DND-41 (cell line): Measurements from ENCODE around the gene NOL4L.

Source experiments
- ATAC-seq: fragments of 200-7000 bp; cut with Tn5 transposase; 3 replicates; pipeline ENCODE4 v1.9.1; 2021; ENCODE audit warnings: low read depth; ENCODE audit not compliant: insufficient read depth
- DNase-seq: peaks from one replicate; pipeline ENCODE4 v3.0.0-alpha.2; 2020
- H2AFZ ChIP-seq: 2 replicates; pipeline ENCODE4 v1.6.0; 2012; ENCODE audit warnings: low read depth, low read length
- H3K27ac ChIP-seq: 2 replicates; pipeline ENCODE4 v1.5.1; 2012; ENCODE audit warnings: low read length, inconsistent platforms
- H3K27me3 ChIP-seq: fragments of 200-600 bp; sonication (generic); 2 replicates; pipeline ENCODE4 v1.6.0; 2012; ENCODE audit warnings: low read length, mild to moderate bottlenecking, inconsistent platforms; ENCODE audit not compliant: insufficient read depth, poor library complexity
- H3K36me3 ChIP-seq: 2 replicates; pipeline ENCODE4 v1.5.1; 2012; ENCODE audit warnings: low read length, inconsistent platforms; ENCODE audit not compliant: insufficient read depth
- H3K4me1 ChIP-seq: 2 replicates; pipeline ENCODE4 v1.5.1; 2012; ENCODE audit warnings: mild to moderate bottlenecking, low read length; ENCODE audit not compliant: insufficient read depth
- H3K4me2 ChIP-seq: 2 replicates; pipeline ENCODE4 v1.6.0; 2012; ENCODE audit warnings: mild to moderate bottlenecking, moderate library complexity, low read length, inconsistent platforms; ENCODE audit not compliant: insufficient read depth
- H3K4me3 ChIP-seq, 2 experiments: fragments of 200-600 bp in 1 of 2; shearing (Covaris generic) in 1 of 2; 2 replicates each; pipeline ENCODE4 v1.5.1; 2012 to 2016; ENCODE audit warnings: inconsistent platforms in 2 of 2, low read length in 2 of 2, mild to moderate bottlenecking in 2 of 2, low read depth in 1 of 2, moderate library complexity in 1 of 2
- H3K79me2 ChIP-seq: 2 replicates; pipeline ENCODE4 v1.6.0; 2012; ENCODE audit warnings: low read length, inconsistent platforms; ENCODE audit not compliant: insufficient read depth
- H3K9ac ChIP-seq: 2 replicates; pipeline ENCODE4 v1.6.0; 2012; ENCODE audit warnings: low read depth, mild to moderate bottlenecking, inconsistent platforms, low read length, moderate library complexity
- H3K9me3 ChIP-seq: 2 replicates; pipeline ENCODE4 v1.5.1; 2012; ENCODE audit warnings: low read length, moderate library complexity, mild to moderate bottlenecking, inconsistent platforms; ENCODE audit not compliant: insufficient read depth, severe bottlenecking
- H4K20me1 ChIP-seq: 2 replicates; pipeline ENCODE4 v1.6.0; 2012; ENCODE audit warnings: low read length; ENCODE audit not compliant: insufficient read depth
- EZH2 ChIP-seq: IDR thresholded peaks from 3 replicates; pipeline ENCODE4 v1.6.1; 2012; ENCODE audit warnings: borderline replicate concordance, low read depth, mild to moderate bottlenecking, moderate library complexity, low read length, inconsistent platforms; ENCODE audit not compliant: severe bottlenecking
- TF ChIP-seq, protein P1 (sequence below): IDR thresholded peaks from 2 replicates; pipeline ENCODE4 v1.5.1; 2012; ENCODE audit warnings: borderline replicate concordance, low read length, moderate library complexity, mild to moderate bottlenecking; ENCODE audit not compliant: poor library complexity, severe bottlenecking; ENCODE audit errors: extremely low read depth

Gene NOL4L

GRCh38 chr20:32429343-32429742 is 155.8 kb downstream of the NOL4L start:
- no peaks in the 10 kb centered on the region for H3K27me3 ChIP-seq
- no peaks in the 10 kb centered on the region for H3K4me1 ChIP-seq
- TF ChIP-seq, protein P1, sequence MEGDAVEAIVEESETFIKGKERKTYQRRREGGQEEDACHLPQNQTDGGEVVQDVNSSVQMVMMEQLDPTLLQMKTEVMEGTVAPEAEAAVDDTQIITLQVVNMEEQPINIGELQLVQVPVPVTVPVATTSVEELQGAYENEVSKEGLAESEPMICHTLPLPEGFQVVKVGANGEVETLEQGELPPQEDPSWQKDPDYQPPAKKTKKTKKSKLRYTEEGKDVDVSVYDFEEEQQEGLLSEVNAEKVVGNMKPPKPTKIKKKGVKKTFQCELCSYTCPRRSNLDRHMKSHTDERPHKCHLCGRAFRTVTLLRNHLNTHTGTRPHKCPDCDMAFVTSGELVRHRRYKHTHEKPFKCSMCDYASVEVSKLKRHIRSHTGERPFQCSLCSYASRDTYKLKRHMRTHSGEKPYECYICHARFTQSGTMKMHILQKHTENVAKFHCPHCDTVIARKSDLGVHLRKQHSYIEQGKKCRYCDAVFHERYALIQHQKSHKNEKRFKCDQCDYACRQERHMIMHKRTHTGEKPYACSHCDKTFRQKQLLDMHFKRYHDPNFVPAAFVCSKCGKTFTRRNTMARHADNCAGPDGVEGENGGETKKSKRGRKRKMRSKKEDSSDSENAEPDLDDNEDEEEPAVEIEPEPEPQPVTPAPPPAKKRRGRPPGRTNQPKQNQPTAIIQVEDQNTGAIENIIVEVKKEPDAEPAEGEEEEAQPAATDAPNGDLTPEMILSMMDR: no peak
- TF ChIP-seq EZH2: no peak
- H3K4me2 ChIP-seq: no peak overlapping the region
- H3K27ac ChIP-seq: no peak overlapping the region
- ATAC-seq: no peak
- no peak overlapping the region for H3K9ac ChIP-seq
- peaks cover 39% of the 10 kb centered on the region for H3K79me2 ChIP-seq
- H2AFZ ChIP-seq: no peak overlapping the region
- H4K20me1 ChIP-seq: peaks cover 29% of the 10 kb centered on the region
- no peak for DNase-seq
- no peak overlapping the region for H3K4me3 ChIP-seq
- H3K9me3 ChIP-seq: no peaks in the 10 kb centered on the region
- H3K36me3 ChIP-seq: peaks cover 84% of the 10 kb centered on the region

- Histone ChIP-seq H3K9ac (no peak overlapping the region), H3K4me1 (no peaks in the 10 kb centered on the region), H3K9me3 (no peaks in the 10 kb centered on the region), H3K4me2 (no peak overlapping the region), H3K27ac (no peak overlapping the region), H3K79me2 (peaks cover 52% of the 10 kb centered on the region), H3K36me3 (peaks cover 74% of the 10 kb centered on the region), H2AFZ (no peak overlapping the region), H3K27me3 (no peaks in the 10 kb centered on the region), H3K4me3 (no peak overlapping the region), H4K20me1 (peaks cover 23% of the 10 kb centered on the region; the same call in 1 of the 2 replicates)
- no peak for DNase-seq
- no peak for ATAC-seq
- TF ChIP-seq, protein P1: no peak
- no peak for TF ChIP-seq EZH2
Measured at GRCh38 chr20:32427996-32428395, 157.1 kb downstream of the NOL4L start.

GRCh38 chr20:32421290-32421689 is 163.8 kb downstream of the NOL4L start:
- Histone ChIP-seq H3K4me2 (no peak overlapping the region), H4K20me1 (peaks cover 27% of the 10 kb centered on the region; the same call in 1 of the 2 replicates), H3K9ac (no peak overlapping the region), H3K9me3 (no peaks in the 10 kb centered on the region), H2AFZ (no peak overlapping the region), H3K79me2 (peaks cover 92% of the 10 kb centered on the region), H3K4me3 (no peak overlapping the region), H3K36me3 (peaks cover 12% of the 10 kb centered on the region), H3K27me3 (no peaks in the 10 kb centered on the region), H3K4me1 (no peaks in the 10 kb centered on the region), H3K27ac (no peak overlapping the region)
- no peak for DNase-seq
- ATAC-seq: no peak
- TF ChIP-seq, protein P1: no peak
- TF ChIP-seq EZH2: no peak

GRCh38 chr20:32418376-32418775 is 166.8 kb downstream of the NOL4L start:
- Histone ChIP-seq H2AFZ (no peak overlapping the region), H3K4me2 (no peak overlapping the region), H3K36me3 (peaks cover 5% of the 10 kb centered on the region; the same call in 1 of the 2 replicates), H3K4me3 (no peak overlapping the region), H3K27ac (no peak overlapping the region), H3K9ac (no peak overlapping the region), H3K4me1 (no peaks in the 10 kb centered on the region), H4K20me1 (peaks cover 35% of the 10 kb centered on the region), H3K9me3 (no peaks in the 10 kb centered on the region), H3K79me2 (peaks cover 91% of the 10 kb centered on the region), H3K27me3 (no peaks in the 10 kb centered on the region)
- ATAC-seq (no peak), DNase-seq (no peak)
- no peak for TF ChIP-seq EZH2
- TF ChIP-seq, protein P1: no peak
